Erythroblast (primary cell): Measurements from ENCODE around the gene NSMCE3.

Experiments used
- DNase-seq, 2 experiments: peaks; one replicate each; lab custom pipeline; 2025; lab: John Stamatoyannopoulos, UW
- GATA1 ChIP-seq: IDR thresholded peaks from 2 replicates; pipeline ENCODE4 v1.6.1; 2011; ENCODE audit warnings: low read depth, mild to moderate bottlenecking, control low read depth, low read length, moderate library complexity
- POLR2A ChIP-seq: IDR thresholded peaks from 2 replicates; pipeline ENCODE4 v1.6.1; 2011; ENCODE audit warnings: mild to moderate bottlenecking, low read length

The NSMCE3 gene

GRCh38 chr15:29220852-29221251 lies 48.8 kb downstream of the NSMCE3 start:
- TF ChIP-seq POLR2A: no peak
- DNase-seq: no peak

GRCh38 chr15:29216955-29217354 lies 52.7 kb downstream of the NSMCE3 start:
- TF ChIP-seq POLR2A (no peak), GATA1 (no peak)
- no peak for DNase-seq
